ENCODE results near the gene MORN3.

DNA sequence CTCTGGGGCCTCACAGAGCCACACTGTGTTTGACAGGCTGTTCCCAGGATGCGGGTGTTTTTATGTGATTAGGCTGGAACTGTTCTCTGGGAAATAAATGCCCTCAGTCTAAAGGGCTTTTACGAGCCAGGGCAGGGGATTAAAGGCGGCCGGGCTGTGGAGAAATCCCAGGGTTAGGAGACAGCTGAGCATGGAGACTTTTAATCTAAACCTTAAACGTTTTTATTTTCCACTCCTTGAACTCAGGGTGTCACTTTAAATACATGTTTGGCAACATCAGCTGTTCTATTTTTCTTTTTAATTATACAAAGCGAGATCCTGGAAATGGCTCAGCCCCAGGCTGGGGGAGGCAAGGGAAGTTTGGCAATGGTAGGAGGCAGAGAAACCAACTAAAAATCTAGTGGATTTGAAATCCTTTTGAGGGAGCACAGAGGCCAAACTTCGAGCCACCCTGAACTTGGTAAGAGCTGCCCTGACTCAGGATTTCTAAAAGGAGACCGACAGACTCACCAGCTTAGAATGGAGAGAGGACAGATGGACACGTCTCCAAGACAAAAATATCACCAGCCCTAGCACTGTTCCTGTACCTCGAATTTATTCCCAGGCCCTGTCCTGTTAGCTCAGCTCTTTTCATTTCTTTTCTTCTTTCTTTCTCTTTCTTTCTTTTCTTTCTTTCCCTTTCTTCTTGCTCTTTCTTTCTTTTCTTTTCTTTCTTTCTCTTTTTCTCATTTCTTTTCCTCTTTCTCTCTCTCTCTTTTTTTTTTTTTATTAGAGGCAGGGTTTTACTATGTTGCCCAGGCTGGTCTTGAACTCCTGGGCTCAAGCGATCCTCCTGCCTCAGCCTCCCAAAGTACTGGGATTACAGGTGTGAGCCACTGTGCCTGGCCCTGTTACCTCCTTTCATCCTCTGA, 59.0 kb downstream of the MORN3 start:
- TF ChIP-seq ZNF274 (IDR thresholded peaks at IDR 0.05; ENCODE audit: low read depth, low read length) (no peak), SUZ12 (IDR thresholded peaks at IDR 0.05; ENCODE audit: extremely low read depth, insufficient read depth, insufficient read length) (no peak)

All from NT2/D1 (cell line).